Measurements from ENCODE around the gene ARHGAP22. TPM values are rescaled to one million over a fixed set of nuclear protein-coding genes. Genes with fewer than 3 reads are reported as not detected.

Gene ARHGAP22
- total RNA-seq, 2 experiments from 2014 or later = 0.25 TPM; not detected in 1

- no peaks in the 10 kb centered on the region for H3K36me3 Mint-ChIP-seq (ENCODE audit: low read depth)
- CTCF ChIA-PET = no interaction called here
- DNase-seq = peak; percentile 12
- H3K27me3 Mint-ChIP-seq = no peaks in the 10 kb centered on the region
- H3K9me3 Mint-ChIP-seq = no peaks in the 10 kb centered on the region
- POLR2A ChIA-PET = no interaction called here
- no peak overlapping the region for H3K27ac Mint-ChIP-seq
- H3K4me3 Mint-ChIP-seq = no peak overlapping the region
- H3K4me1 Mint-ChIP-seq = no peaks in the 10 kb centered on the region
Observed at GRCh38 chr10:48449501-48450232, 155.2 kb downstream of the ARHGAP22 start.

GRCh38 chr10:48448796-48449195, 156.1 kb downstream of the ARHGAP22 start:
- Mint-ChIP-seq H3K27me3 (no peaks in the 10 kb centered on the region), H3K4me3 (no peak overlapping the region), H3K27ac (no peak overlapping the region), H3K9me3 (no peaks in the 10 kb centered on the region), H3K36me3 (ENCODE audit: low read depth) (no peaks in the 10 kb centered on the region), H3K4me1 (no peaks in the 10 kb centered on the region)
- CTCF ChIA-PET = no interaction called here
- POLR2A ChIA-PET = no interaction called here
- DNase-seq = no peak

- ChIA-PET POLR2A (no interaction called here), CTCF (no interaction called here)
- no peaks in the 10 kb centered on the region for H3K27me3 Mint-ChIP-seq
- no peak overlapping the region for H3K4me3 Mint-ChIP-seq
- no peak overlapping the region for H3K27ac Mint-ChIP-seq
- no peaks in the 10 kb centered on the region for H3K4me1 Mint-ChIP-seq
- H3K36me3 Mint-ChIP-seq (ENCODE audit: low read depth) = no peaks in the 10 kb centered on the region
- no peak for DNase-seq
- no peaks in the 10 kb centered on the region for H3K9me3 Mint-ChIP-seq
Observed at GRCh38 chr10:48447356-48448215, 157.3 kb downstream of the ARHGAP22 start.

GRCh38 chr10:48446785-48447184, 158.1 kb downstream of the ARHGAP22 start:
- no peak for DNase-seq
- no peaks in the 10 kb centered on the region for H3K9me3 Mint-ChIP-seq
- POLR2A ChIA-PET = no interaction called here
- CTCF ChIA-PET = no interaction called here
- no peaks in the 10 kb centered on the region for H3K36me3 Mint-ChIP-seq (ENCODE audit: low read depth)
- H3K4me3 Mint-ChIP-seq = no peak overlapping the region
- H3K4me1 Mint-ChIP-seq = no peaks in the 10 kb centered on the region
- H3K27me3 Mint-ChIP-seq = no peaks in the 10 kb centered on the region
- H3K27ac Mint-ChIP-seq = no peak overlapping the region

GRCh38 chr10:48445932-48446331, 158.9 kb downstream of the ARHGAP22 start:
- POLR2A ChIA-PET = no interaction called here
- H3K4me1 Mint-ChIP-seq = no peaks in the 10 kb centered on the region
- H3K4me3 Mint-ChIP-seq = no peak overlapping the region
- H3K36me3 Mint-ChIP-seq (ENCODE audit: low read depth) = no peaks in the 10 kb centered on the region
- H3K27ac Mint-ChIP-seq = no peak overlapping the region
- DNase-seq = no peak
- no peaks in the 10 kb centered on the region for H3K27me3 Mint-ChIP-seq
- H3K9me3 Mint-ChIP-seq = no peaks in the 10 kb centered on the region
- CTCF ChIA-PET = interaction anchor here (0.9 kb wide), 1 partner anchor 8 kb away, joined by 3 read pairs; no protein-coding TSS in a partner anchor

- ChIA-PET CTCF (interaction anchor here (0.9 to 1.2 kb wide), 2 partner anchors 7 to 211 kb away, joined by 3 read pairs; no protein-coding TSS in a partner anchor), POLR2A (interaction anchor here (1.1 kb wide), 1 partner anchor 12 kb away, joined by 3 read pairs; no protein-coding TSS in a partner anchor)
- no peaks in the 10 kb centered on the region for H3K4me1 Mint-ChIP-seq
- H3K4me3 Mint-ChIP-seq = no peak overlapping the region
- H3K9me3 Mint-ChIP-seq = no peaks in the 10 kb centered on the region
- no peaks in the 10 kb centered on the region for H3K36me3 Mint-ChIP-seq (ENCODE audit: low read depth)
- H3K27ac Mint-ChIP-seq = no peak overlapping the region
- DNase-seq = peak; percentile 14
- H3K27me3 Mint-ChIP-seq = no peaks in the 10 kb centered on the region
Observed at GRCh38 chr10:48444861-48445841, 159.7 kb downstream of the ARHGAP22 start.

GRCh38 chr10:48444266-48444665, 160.6 kb downstream of the ARHGAP22 start:
- no peak for DNase-seq
- Mint-ChIP-seq H3K4me3 (no peak overlapping the region), H3K27me3 (no peaks in the 10 kb centered on the region), H3K36me3 (ENCODE audit: low read depth) (no peaks in the 10 kb centered on the region), H3K9me3 (no peaks in the 10 kb centered on the region), H3K4me1 (no peaks in the 10 kb centered on the region), H3K27ac (no peak overlapping the region)
- CTCF ChIA-PET = interaction anchor here (1.2 kb wide), 1 partner anchor 212 kb away, joined by 3 read pairs; no protein-coding TSS in a partner anchor
- POLR2A ChIA-PET = interaction anchor here (1.1 kb wide), 1 partner anchor 13 kb away, joined by 3 read pairs; no protein-coding TSS in a partner anchor

- DNase-seq = no peak
- H3K27me3 Mint-ChIP-seq = no peaks in the 10 kb centered on the region
- no peaks in the 10 kb centered on the region for H3K36me3 Mint-ChIP-seq (ENCODE audit: low read depth)
- no peaks in the 10 kb centered on the region for H3K9me3 Mint-ChIP-seq
- POLR2A ChIA-PET = no interaction called here
- no peak overlapping the region for H3K27ac Mint-ChIP-seq
- CTCF ChIA-PET = interaction anchor here (1.2 kb wide), 1 partner anchor 213 kb away, joined by 3 read pairs; no protein-coding TSS in a partner anchor
- H3K4me3 Mint-ChIP-seq = no peak overlapping the region
- H3K4me1 Mint-ChIP-seq = no peaks in the 10 kb centered on the region
Observed at GRCh38 chr10:48442809-48443177, 162.1 kb downstream of the ARHGAP22 start.

GRCh38 chr10:48442090-48442808, 162.6 kb downstream of the ARHGAP22 start:
- no peak overlapping the region for H3K4me3 Mint-ChIP-seq
- no peak for DNase-seq
- H3K9me3 Mint-ChIP-seq = no peaks in the 10 kb centered on the region
- ChIA-PET POLR2A (no interaction called here), CTCF (interaction anchor here (1.2 kb wide), 1 partner anchor 214 kb away, joined by 3 read pairs; no protein-coding TSS in a partner anchor)
- no peaks in the 10 kb centered on the region for H3K27me3 Mint-ChIP-seq
- no peaks in the 10 kb centered on the region for H3K4me1 Mint-ChIP-seq
- no peaks in the 10 kb centered on the region for H3K36me3 Mint-ChIP-seq (ENCODE audit: low read depth)
- no peak overlapping the region for H3K27ac Mint-ChIP-seq

GRCh38 chr10:48440771-48441170, 164.1 kb downstream of the ARHGAP22 start:
- no peak overlapping the region for H3K4me3 Mint-ChIP-seq
- no peaks in the 10 kb centered on the region for H3K4me1 Mint-ChIP-seq
- H3K36me3 Mint-ChIP-seq (ENCODE audit: low read depth) = no peaks in the 10 kb centered on the region
- ChIA-PET POLR2A (no interaction called here), CTCF (no interaction called here)
- H3K9me3 Mint-ChIP-seq = no peaks in the 10 kb centered on the region
- no peaks in the 10 kb centered on the region for H3K27me3 Mint-ChIP-seq
- no peak overlapping the region for H3K27ac Mint-ChIP-seq
- DNase-seq = no peak

- Mint-ChIP-seq H3K36me3 (ENCODE audit: low read depth) (no peaks in the 10 kb centered on the region), H3K27ac (no peak overlapping the region), H3K27me3 (no peaks in the 10 kb centered on the region), H3K9me3 (no peaks in the 10 kb centered on the region), H3K4me3 (no peak overlapping the region), H3K4me1 (no peaks in the 10 kb centered on the region)
- POLR2A ChIA-PET = no interaction called here
- CTCF ChIA-PET = no interaction called here
- DNase-seq = no peak
Observed at GRCh38 chr10:48439581-48440041, 165.3 kb downstream of the ARHGAP22 start.

GRCh38 chr10:48439031-48439430, 165.8 kb downstream of the ARHGAP22 start:
- Mint-ChIP-seq H3K27me3 (no peaks in the 10 kb centered on the region), H3K4me1 (no peaks in the 10 kb centered on the region), H3K9me3 (no peaks in the 10 kb centered on the region), H3K36me3 (ENCODE audit: low read depth) (no peaks in the 10 kb centered on the region), H3K4me3 (no peak overlapping the region), H3K27ac (no peak overlapping the region)
- ChIA-PET CTCF (no interaction called here), POLR2A (no interaction called here)
- no peak for DNase-seq

Data from activated CD4-positive, alpha-beta memory T cell treated with anti-CD3 and anti-CD28 coated beads, Interleukin-2, amount 10 ng/mL, durations not matched to agents 7 days and 5 days (primary cell).